Fibroblast of villous mesenchyme (primary cell): Measurements from ENCODE around the gene TOP1. TPM values are rescaled to one million over a fixed set of nuclear protein-coding genes. Genes with fewer than 3 reads are reported as not detected.

Source experiments
- DNase-seq: peaks from one replicate; pipeline ENCODE4 v3.0.0-alpha.2; 2010; ENCODE audit warnings: low read depth
- H3K4me3 ChIP-seq: 2 replicates; pipeline ENCODE4 v1.5.1; 2011; ENCODE audit warnings: low read depth, mild to moderate bottlenecking, low read length
- total RNA-seq: library from RNA; depleted of rRNA; stranded (reverse); fragments of >200 nt; gene quantifications from 2 replicates; pipeline ENCODE4 v1.2.3, GENCODE V29; 2012
- TF ChIP-seq, protein P1 (sequence below): IDR thresholded peaks from 2 replicates; pipeline ENCODE4 v1.5.1; 2012; ENCODE audit warnings: low read depth, mild to moderate bottlenecking, low read length; ENCODE audit not compliant: insufficient read depth

Gene TOP1
- total RNA-seq, 1 donor, result 19.9 TPM

DNA sequence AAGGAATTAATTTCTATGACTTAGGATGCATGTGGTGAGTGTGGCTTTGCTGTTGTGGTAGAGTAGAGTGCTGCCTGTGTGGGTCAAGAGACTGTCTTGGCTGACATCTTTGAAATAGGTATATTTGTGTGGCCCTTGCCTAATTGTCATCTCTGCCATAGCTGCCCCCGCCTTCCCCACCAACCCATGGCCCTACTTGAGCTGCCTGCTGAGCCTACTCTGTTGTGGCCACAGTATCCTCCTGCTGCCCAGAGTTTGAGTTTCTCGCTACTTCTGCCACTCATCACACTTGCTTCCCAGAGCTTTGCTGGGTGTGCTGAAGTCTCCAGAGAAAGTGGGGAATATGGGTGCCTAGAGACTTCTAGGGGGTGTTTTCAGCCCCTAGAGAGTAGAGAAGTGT lies 116.7 kb downstream of the TOP1 start:
- no peak for DNase-seq
- TF ChIP-seq, protein P1, sequence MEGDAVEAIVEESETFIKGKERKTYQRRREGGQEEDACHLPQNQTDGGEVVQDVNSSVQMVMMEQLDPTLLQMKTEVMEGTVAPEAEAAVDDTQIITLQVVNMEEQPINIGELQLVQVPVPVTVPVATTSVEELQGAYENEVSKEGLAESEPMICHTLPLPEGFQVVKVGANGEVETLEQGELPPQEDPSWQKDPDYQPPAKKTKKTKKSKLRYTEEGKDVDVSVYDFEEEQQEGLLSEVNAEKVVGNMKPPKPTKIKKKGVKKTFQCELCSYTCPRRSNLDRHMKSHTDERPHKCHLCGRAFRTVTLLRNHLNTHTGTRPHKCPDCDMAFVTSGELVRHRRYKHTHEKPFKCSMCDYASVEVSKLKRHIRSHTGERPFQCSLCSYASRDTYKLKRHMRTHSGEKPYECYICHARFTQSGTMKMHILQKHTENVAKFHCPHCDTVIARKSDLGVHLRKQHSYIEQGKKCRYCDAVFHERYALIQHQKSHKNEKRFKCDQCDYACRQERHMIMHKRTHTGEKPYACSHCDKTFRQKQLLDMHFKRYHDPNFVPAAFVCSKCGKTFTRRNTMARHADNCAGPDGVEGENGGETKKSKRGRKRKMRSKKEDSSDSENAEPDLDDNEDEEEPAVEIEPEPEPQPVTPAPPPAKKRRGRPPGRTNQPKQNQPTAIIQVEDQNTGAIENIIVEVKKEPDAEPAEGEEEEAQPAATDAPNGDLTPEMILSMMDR, result no peak
- H3K4me3 ChIP-seq, result no peak overlapping the region

DNA sequence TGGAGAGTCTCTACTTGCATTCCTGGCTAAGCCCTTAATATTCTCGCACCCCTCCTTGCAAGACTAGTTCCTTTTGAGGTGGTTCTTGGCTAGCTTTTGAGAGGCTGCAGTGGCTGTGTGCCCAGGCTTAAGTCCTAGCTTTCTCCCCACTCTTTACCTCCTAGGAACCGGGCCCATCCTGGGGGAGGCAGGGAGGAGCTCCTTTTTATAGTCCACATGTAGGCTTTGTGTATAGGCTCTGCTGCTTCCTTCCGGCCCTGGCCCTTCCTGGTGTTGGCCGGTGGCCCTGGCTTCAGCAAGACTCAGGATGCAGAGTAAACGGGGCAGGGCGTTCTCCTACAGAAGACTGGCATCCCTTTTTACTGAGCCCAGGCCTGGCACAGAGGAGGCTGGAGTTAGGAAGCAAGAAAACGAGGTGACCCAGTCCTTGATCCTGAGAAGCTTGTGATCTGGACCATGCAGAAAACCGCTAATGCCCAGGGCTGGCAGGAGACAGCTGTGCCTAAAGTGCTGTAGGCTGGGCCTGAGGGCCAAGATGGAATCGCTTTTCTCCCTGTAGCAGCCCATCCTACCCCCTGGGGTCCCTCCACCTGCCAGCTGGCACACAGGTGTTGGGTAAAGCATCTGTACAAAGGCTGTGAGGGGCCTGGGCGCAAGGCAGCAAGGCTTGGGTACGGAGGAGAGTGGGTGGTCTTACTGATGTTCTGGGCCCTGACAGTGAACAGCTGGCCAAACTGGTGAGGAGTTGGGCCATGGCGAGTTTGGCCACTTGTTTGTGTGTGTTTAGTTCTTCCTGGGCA lies 117.4 kb downstream of the TOP1 start:
- DNase-seq, result no peak
- H3K4me3 ChIP-seq, result no peak overlapping the region
- TF ChIP-seq, protein P1, result no peak

DNA sequence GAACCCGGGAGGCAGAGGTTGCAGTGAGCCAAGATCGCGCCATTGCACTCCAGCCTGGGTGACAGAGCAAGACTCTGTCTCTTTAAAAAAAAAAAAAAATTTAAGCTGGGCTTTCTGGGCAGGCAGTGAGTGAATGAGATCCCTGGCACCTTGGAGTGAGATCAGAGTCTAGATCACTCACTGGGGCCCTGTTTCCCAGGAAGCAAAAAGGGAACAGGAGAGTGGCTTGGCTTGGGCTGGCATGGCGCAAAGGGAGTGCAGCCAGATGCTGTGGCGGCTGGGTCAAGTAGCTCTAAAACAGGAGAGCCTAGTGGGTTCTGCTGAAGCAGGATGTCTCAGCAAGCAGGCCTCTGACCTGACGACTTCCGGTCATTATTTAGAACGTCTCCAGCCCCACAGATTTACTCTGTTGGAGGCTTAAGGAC lies 119.2 kb downstream of the TOP1 start:
- TF ChIP-seq, protein P1, result no peak
- no peak overlapping the region for H3K4me3 ChIP-seq
- DNase-seq, result no peak

DNA sequence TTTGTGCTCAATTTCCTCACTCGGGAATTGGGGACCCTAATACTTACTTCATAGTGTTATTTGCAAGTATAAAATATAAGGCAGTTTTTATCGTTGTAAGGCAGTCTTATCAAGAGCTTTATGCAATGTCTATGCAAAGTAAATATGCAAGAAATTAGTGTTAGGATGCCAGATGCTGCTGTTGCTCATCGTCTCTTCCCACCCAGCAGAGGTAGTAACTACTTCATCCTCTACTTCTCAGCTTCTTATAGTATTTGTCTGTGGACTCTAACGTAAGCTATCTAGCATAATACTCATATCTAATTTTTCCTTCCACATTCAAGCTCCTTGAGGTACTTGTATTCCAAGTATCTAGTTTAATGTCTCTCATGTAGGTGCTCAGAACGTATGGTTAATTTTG lies 120.3 kb downstream of the TOP1 start:
- TF ChIP-seq, protein P1, result no peak
- no peak overlapping the region for H3K4me3 ChIP-seq
- no peak for DNase-seq

DNA sequence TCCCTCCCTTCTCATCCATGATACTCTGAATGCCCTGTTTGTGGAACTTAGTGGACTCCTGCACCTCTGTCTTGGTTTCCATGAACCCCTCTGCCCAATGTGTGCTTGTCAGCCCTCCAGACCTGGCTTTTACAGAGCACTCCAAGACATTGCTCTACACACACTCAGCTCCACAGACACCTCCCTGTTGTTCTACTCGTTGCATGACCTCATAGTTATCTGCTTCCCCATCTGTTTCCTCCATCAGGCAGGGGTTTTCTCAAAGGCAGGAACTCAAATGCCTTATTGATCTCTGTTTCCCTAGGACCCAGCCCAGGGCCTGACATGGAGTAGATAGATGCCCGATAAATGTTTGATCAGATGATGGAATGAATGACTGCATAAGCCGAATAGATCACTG lies 122.0 kb downstream of the TOP1 start:
- TF ChIP-seq, protein P1, result no peak
- no peak overlapping the region for H3K4me3 ChIP-seq
- no peak for DNase-seq

DNA sequence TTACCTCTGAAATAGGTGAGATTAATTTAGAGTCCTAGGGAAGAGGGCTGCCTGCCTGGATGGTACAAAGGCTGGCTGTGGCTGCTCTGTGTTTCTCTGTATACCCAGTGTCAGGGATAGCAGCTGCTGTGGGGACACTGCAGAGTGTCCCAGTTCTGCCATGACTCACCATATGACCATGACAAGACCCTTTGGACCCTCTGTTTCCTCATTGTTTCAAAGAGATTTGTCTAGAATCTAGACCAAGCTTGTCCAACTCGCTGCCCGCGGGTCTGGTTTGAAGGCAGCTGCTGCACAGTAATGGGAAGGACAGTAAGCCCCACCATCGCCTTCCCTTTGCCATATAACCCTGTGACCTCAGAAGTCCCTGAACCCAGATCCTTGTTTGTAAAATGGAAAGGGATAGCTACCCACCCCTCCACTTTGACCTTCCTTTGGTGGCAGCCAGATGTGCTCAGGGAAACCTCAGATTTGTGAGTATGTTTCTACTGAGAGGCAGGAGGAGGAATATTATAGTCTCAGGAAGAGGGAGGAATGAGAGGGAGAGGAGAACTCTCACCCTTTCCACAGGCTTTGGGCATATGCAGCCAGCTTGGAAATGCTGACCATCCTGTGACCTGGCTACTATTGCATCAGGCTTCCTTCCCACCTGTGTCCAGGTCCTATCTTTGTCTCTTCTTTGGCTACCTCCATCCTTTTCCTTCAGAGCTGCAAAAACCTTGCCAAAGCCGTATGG lies 122.7 kb downstream of the TOP1 start:
- no peak overlapping the region for H3K4me3 ChIP-seq
- DNase-seq, result no peak
- TF ChIP-seq, protein P1, result no peak
